GM18505 (cell line): ENCODE results near the gene CARS1.

ENCODE experiments used
- ATAC-seq: cut with Tn5 transposase; IDR thresholded peaks from one replicate; pipeline ENCODE4 v1.9.1; 2021; ENCODE audit not compliant: unreplicated experiment
- POLR2A ChIP-seq: IDR thresholded peaks from 4 replicates; pipeline ENCODE4 v1.6.1; 2011; ENCODE audit warnings: borderline replicate concordance; ENCODE audit not compliant: insufficient read depth, insufficient read length; ENCODE audit errors: extremely low read depth

CARS1 gene

GRCh38 chr11:2968341-2968900, 88.8 kb downstream of the CARS1 start:
- no peak for ATAC-seq

GRCh38 chr11:2964782-2965181, 92.4 kb downstream of the CARS1 start:
- TF ChIP-seq POLR2A, result no peak
- no peak for ATAC-seq

More at GRCh38 chr11:2968341-2968900, 88.8 kb downstream of the CARS1 start:
- TF ChIP-seq POLR2A, result no peak

- TF ChIP-seq POLR2A, result no peak
- no peak for ATAC-seq
Observed at GRCh38 chr11:2963761-2964160, 93.5 kb downstream of the CARS1 start.

DNA sequence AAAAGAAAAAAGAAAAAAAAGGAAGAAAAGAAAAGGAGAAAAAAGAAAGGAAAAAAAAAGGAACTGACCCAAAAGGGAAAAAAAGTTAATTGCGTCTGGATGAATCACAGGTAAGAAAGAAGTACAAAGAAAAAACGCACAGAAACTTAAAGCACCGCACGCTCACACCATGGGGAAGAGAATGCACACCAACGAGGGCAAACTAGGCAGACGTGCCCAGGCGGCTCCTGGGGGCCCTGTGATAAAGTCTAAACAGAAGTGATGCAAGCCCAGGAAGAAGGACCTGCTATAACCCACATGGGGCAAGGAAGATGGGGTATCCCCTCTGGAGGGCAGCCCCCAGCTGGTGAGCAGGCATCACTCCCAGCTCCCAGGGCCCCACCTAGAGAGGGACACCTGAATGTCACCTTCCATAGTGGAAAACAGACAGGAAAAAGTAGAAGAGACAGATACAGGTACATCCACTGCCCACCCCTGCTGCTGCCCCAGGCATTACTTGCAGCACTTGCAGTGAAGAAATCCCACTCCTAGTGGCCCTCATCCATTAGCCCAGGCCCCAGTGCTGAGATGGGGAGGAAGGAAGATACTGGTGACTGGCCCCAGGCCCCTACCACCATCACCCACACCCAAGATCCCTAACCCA, 94.0 kb downstream of the CARS1 start:
- ATAC-seq, result no peak

GRCh38 chr11:2961080-2961479, 96.1 kb downstream of the CARS1 start:
- TF ChIP-seq POLR2A, result no peak
- ATAC-seq, result no peak

More for the DNA sequence above, 94.0 kb downstream of the CARS1 start:
- TF ChIP-seq POLR2A, result no peak

DNA sequence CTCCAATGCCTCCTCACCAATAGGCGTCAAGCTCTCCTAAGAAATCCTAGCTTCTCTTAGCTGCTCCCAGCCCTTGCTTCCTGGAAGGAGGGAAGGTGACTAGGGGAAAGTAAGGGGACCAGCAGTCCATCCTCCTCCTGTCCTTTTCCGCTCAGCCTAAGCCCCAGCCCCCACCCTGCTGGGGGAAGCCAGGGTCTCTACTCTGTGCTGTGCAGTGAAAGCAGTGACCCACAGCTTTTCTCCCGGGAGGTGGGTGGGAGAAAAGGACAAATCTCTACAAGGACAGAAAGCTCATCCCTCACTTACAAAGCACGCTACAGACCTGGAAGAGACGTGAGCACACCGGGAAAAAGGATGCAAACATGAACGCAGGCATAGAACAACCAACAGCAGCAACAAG, 97.1 kb downstream of the CARS1 start:
- TF ChIP-seq POLR2A, result no peak

DNA sequence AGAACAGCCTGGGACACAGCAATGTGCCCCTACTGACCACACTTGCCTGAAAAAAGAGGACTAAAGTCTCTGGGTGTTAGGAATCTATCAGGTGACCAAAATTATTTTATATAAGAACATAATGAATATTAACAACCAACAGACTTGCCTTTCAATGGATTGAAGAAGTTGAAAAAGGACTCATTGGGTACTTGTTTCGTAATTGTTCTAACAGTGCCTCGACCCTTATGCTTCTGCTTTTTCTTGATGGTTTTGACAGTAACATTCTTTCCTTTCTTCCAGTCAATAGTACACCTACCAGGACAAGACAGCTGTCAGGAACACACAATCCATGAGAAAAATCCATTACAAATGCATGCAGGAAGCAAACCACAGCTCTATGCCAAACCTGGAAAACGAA, 99.0 kb downstream of the CARS1 start:
- TF ChIP-seq POLR2A, result no peak
- ATAC-seq, result no peak

More for the DNA sequence above, 97.1 kb downstream of the CARS1 start:
- no peak for ATAC-seq

DNA sequence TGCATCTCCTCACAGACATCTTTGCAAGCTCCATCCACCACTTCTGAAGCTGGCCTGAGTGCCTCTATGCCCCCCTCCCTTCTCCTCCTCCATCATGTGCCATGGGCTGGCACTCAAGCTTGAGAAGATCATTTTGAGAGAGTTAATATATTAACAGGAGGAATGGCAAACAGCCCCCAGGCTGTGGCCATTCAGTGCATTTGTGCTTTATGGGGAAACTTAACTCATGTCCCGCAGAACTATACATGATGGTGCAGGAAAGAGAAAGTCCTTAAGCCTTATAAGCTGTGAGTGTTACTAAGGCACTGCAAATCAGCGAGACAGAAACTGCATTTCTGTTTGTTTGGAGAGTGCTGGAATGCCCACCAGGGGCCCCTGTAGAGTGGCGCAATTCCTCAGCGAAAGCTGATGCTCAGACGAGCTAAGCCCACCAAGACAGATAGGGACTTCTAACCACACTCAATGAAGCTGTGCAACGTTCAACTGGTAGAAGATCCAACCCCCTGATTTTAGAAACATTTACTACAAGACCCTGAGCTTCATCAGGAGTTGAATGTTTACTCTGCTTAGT, 101.2 kb downstream of the CARS1 start:
- TF ChIP-seq POLR2A, result no peak
- ATAC-seq, result no peak

DNA sequence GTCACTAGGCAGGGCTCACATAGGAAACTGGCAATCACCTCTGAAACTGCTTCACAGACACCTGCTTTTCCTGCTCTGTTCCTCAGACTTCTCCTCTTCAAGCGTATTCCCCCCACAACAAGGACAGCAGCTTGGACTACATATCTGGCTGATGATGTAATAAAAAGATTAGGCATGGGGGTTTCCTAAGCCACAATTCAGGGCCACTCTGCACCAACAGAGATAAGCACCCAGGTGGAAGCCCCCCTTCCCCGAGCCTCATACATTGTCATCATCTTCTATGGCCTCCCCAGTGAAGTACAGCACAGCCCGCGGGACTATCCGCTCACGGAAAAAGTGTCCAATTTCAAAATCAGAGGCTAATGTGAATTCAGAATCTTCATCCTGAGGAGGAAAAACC, 103.0 kb downstream of the CARS1 start:
- no peak for TF ChIP-seq POLR2A
- no peak for ATAC-seq

GRCh38 chr11:2952290-2952689, 104.9 kb downstream of the CARS1 start:
- TF ChIP-seq POLR2A, result no peak
- no peak for ATAC-seq

GRCh38 chr11:2951231-2952110, 105.8 kb downstream of the CARS1 start:
- TF ChIP-seq POLR2A, result no peak
- no peak for ATAC-seq
